ENCODE measurements around the gene ITGB4.

DNA sequence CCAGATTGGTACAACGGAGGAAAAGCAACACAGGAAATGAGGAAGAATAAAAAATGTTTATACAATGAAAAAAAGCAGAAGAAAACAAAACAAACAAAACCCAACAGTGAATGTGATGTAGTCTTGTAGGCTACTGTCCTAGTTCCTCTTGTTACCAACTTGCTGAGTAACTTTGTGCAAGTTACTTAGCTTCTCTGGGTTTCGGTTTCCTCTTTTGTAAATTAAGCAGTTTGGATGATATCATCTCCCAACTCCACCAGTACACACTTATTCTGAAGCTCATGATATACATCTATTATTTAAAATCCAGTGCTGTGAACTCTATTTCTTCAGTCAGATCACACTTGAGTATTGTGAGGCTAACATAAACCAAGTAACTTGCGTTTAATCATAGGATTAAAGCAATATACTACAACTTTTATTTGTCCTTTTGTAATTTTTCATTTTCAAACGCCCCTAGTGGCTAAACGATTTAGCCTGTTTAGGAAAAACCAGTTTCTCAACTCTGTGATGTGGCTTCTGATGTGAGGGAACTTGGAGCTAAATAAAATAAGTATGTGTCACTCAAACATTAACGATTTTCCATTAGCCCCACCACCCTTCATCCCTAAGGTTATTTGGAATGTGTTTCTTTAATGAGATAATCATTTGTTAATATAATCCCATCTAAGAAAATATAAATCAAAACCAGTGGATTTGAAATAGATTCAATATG lies 62.0 kb downstream of the ITGB4 start:
- TF ChIP-seq CTCF (IDR thresholded peaks at IDR 0.05) (peak in 2 of 3 donors; percentile 79 to 92), EP300 (IDR thresholded peaks at IDR 0.05) (no peak)

Data from ovary (tissue), 3 donors.